Astrocyte (in vitro differentiated cells and primary cell): ENCODE data around the gene EYA2. TPM values are rescaled to one million over a fixed set of nuclear protein-coding genes. Genes with fewer than 3 reads are reported as not detected.

ENCODE experiments used
- DNase-seq: peaks from one replicate; pipeline ENCODE4 v3.0.0-alpha.2; 2010; ENCODE audit warnings: low read depth
- FAIRE-seq: peaks from 2 replicates; lab custom pipeline; 2011; peaks lifted over from hg19 to GRCh38; lab: Jason Lieb, UNC
- H2AFZ ChIP-seq: 2 replicates; pipeline ENCODE4 v1.6.0; 2012; ENCODE audit warnings: low read depth, low read length, inconsistent platforms
- H3K27ac ChIP-seq: 2 replicates; pipeline ENCODE4 v1.5.1; 2011; ENCODE audit warnings: low read depth, low read length, inconsistent platforms
- H3K27me3 ChIP-seq: 2 replicates; pipeline ENCODE4 v1.6.0; 2011; ENCODE audit warnings: low read length, inconsistent platforms; ENCODE audit not compliant: insufficient read depth
- H3K36me3 ChIP-seq: 2 replicates; pipeline ENCODE4 v1.5.1; 2011; ENCODE audit warnings: low read length, inconsistent platforms; ENCODE audit not compliant: insufficient read depth
- H3K4me1 ChIP-seq: 2 replicates; pipeline ENCODE4 v1.5.1; 2011; ENCODE audit warnings: low read length, inconsistent platforms; ENCODE audit not compliant: insufficient read depth
- H3K4me2 ChIP-seq: 2 replicates; pipeline ENCODE4 v1.6.0; 2012; ENCODE audit warnings: low read length, inconsistent platforms
- H3K4me3 ChIP-seq: 2 replicates; pipeline ENCODE4 v1.5.1; 2011; ENCODE audit warnings: low read depth, mild to moderate bottlenecking, low read length, inconsistent platforms; ENCODE audit not compliant: insufficient read depth
- H3K79me2 ChIP-seq: 2 replicates; pipeline ENCODE4 v1.6.0; 2012; ENCODE audit warnings: mild to moderate bottlenecking, low read length, inconsistent platforms; ENCODE audit not compliant: insufficient read depth
- H3K9ac ChIP-seq: 2 replicates; pipeline ENCODE4 v1.6.0; 2012; ENCODE audit warnings: mild to moderate bottlenecking, low read length, inconsistent platforms
- H3K9me3 ChIP-seq: 2 replicates; pipeline ENCODE4 v1.5.1; 2012; ENCODE audit warnings: low read depth, mild to moderate bottlenecking, low read length, inconsistent platforms; ENCODE audit not compliant: insufficient read depth
- H4K20me1 ChIP-seq: 2 replicates; pipeline ENCODE4 v1.6.0; 2012; ENCODE audit warnings: low read length, inconsistent platforms; ENCODE audit not compliant: insufficient read depth
- H3K27ac Mint-ChIP-seq: one replicate; pipeline ENCODE4 v1.8.0; 2021; ENCODE audit warnings: mild to moderate bottlenecking, mixed read lengths; ENCODE audit not compliant: unreplicated experiment
- H3K27me3 Mint-ChIP-seq: one replicate; pipeline ENCODE4 v1.8.0; 2021; ENCODE audit warnings: low read depth, mixed read lengths; ENCODE audit not compliant: unreplicated experiment
- H3K36me3 Mint-ChIP-seq: one replicate; pipeline ENCODE4 v1.8.0; 2021; ENCODE audit warnings: low read depth, mixed read lengths; ENCODE audit not compliant: unreplicated experiment
- H3K4me1 Mint-ChIP-seq: one replicate; pipeline ENCODE4 v1.8.0; 2021; ENCODE audit warnings: low read depth, mixed read lengths; ENCODE audit not compliant: unreplicated experiment
- H3K4me3 Mint-ChIP-seq: one replicate; pipeline ENCODE4 v1.8.0; 2021; ENCODE audit warnings: mild to moderate bottlenecking, moderate library complexity, mixed read lengths; ENCODE audit not compliant: unreplicated experiment
- H3K9me3 Mint-ChIP-seq: one replicate; pipeline ENCODE4 v1.8.0; 2021; ENCODE audit warnings: mild to moderate bottlenecking, mixed read lengths; ENCODE audit not compliant: unreplicated experiment
- EZH2 ChIP-seq: IDR thresholded peaks from 2 replicates; pipeline ENCODE4 v1.6.1; 2012; ENCODE audit warnings: mild to moderate bottlenecking, low read length, inconsistent platforms; ENCODE audit not compliant: insufficient read depth
- total RNA-seq: library from RNA; stranded (reverse); gene quantifications from 2 replicates; pipeline ENCODE4 v1.2.1, GENCODE V29; 2021
- TF ChIP-seq, protein P1 (sequence below): IDR thresholded peaks from 2 replicates; pipeline ENCODE4 v1.5.1; 2011; ENCODE audit warnings: low read depth, mild to moderate bottlenecking, inconsistent platforms, low read length, moderate library complexity; ENCODE audit not compliant: insufficient read depth

Gene EYA2
- total RNA-seq, 1 donor from 2014 or later: 1.5 TPM

- DNase-seq: no peak
- Histone ChIP-seq H3K9me3 (no peaks in the 10 kb centered on the region), H3K27ac (no peak overlapping the region), H3K4me3 (no peak overlapping the region), H3K36me3 (peaks cover 44% of the 10 kb centered on the region), H3K27me3 (no peaks in the 10 kb centered on the region), H3K4me1 (peaks cover 17% of the 10 kb centered on the region), H3K4me2 (no peak overlapping the region), H2AFZ (no peak overlapping the region), H3K9ac (no peak overlapping the region), H3K79me2 (no peaks in the 10 kb centered on the region), H4K20me1 (no peaks in the 10 kb centered on the region)
- H3K4me1 Mint-ChIP-seq: peaks cover 20% of the 10 kb centered on the region
- H3K9me3 Mint-ChIP-seq: no peaks in the 10 kb centered on the region
- no peak overlapping the region for H3K4me3 Mint-ChIP-seq
- FAIRE-seq: no peak
- H3K36me3 Mint-ChIP-seq: peaks cover 17% of the 10 kb centered on the region
- no peaks in the 10 kb centered on the region for H3K27me3 Mint-ChIP-seq
- TF ChIP-seq, protein P1, sequence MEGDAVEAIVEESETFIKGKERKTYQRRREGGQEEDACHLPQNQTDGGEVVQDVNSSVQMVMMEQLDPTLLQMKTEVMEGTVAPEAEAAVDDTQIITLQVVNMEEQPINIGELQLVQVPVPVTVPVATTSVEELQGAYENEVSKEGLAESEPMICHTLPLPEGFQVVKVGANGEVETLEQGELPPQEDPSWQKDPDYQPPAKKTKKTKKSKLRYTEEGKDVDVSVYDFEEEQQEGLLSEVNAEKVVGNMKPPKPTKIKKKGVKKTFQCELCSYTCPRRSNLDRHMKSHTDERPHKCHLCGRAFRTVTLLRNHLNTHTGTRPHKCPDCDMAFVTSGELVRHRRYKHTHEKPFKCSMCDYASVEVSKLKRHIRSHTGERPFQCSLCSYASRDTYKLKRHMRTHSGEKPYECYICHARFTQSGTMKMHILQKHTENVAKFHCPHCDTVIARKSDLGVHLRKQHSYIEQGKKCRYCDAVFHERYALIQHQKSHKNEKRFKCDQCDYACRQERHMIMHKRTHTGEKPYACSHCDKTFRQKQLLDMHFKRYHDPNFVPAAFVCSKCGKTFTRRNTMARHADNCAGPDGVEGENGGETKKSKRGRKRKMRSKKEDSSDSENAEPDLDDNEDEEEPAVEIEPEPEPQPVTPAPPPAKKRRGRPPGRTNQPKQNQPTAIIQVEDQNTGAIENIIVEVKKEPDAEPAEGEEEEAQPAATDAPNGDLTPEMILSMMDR: no peak
- TF ChIP-seq EZH2: no peak
- no peak overlapping the region for H3K27ac Mint-ChIP-seq
Observed at GRCh38 chr20:47227119-47227518, 332.5 kb downstream of the EYA2 start.

- Histone ChIP-seq H3K9me3 (no peaks in the 10 kb centered on the region), H3K4me1 (peaks cover 17% of the 10 kb centered on the region), H4K20me1 (no peaks in the 10 kb centered on the region), H3K27me3 (no peaks in the 10 kb centered on the region), H3K9ac (no peak overlapping the region), H3K4me2 (no peak overlapping the region), H3K36me3 (peaks cover 41% of the 10 kb centered on the region), H3K79me2 (no peaks in the 10 kb centered on the region), H2AFZ (no peak overlapping the region), H3K27ac (no peak overlapping the region), H3K4me3 (no peak overlapping the region)
- TF ChIP-seq EZH2: no peak
- TF ChIP-seq, protein P1: no peak
- H3K27me3 Mint-ChIP-seq: no peaks in the 10 kb centered on the region
- no peak overlapping the region for H3K4me3 Mint-ChIP-seq
- H3K36me3 Mint-ChIP-seq: peaks cover 14% of the 10 kb centered on the region
- FAIRE-seq (no peak), DNase-seq (no peak)
- no peaks in the 10 kb centered on the region for H3K9me3 Mint-ChIP-seq
- H3K4me1 Mint-ChIP-seq: peaks cover 20% of the 10 kb centered on the region
- H3K27ac Mint-ChIP-seq: no peak overlapping the region
Observed at GRCh38 chr20:47227576-47227975, 332.9 kb downstream of the EYA2 start.

GRCh38 chr20:47228654-47229053 is 334.0 kb downstream of the EYA2 start:
- H3K9ac ChIP-seq: no peak overlapping the region
- no peaks in the 10 kb centered on the region for H3K79me2 ChIP-seq
- H3K36me3 ChIP-seq: peaks cover 36% of the 10 kb centered on the region
- FAIRE-seq (no peak), DNase-seq (no peak)
- no peak for TF ChIP-seq EZH2
- TF ChIP-seq, protein P1: no peak
- Mint-ChIP-seq H3K9me3 (no peaks in the 10 kb centered on the region), H3K4me1 (peaks cover 20% of the 10 kb centered on the region), H3K36me3 (peaks cover 12% of the 10 kb centered on the region), H3K27me3 (no peaks in the 10 kb centered on the region), H3K27ac (no peak overlapping the region), H3K4me3 (no peak overlapping the region)
- no peaks in the 10 kb centered on the region for H4K20me1 ChIP-seq
- no peak overlapping the region for H3K4me2 ChIP-seq
- no peak overlapping the region for H3K4me3 ChIP-seq
- H2AFZ ChIP-seq: no peak overlapping the region
- no peaks in the 10 kb centered on the region for H3K27me3 ChIP-seq
- peaks cover 17% of the 10 kb centered on the region for H3K4me1 ChIP-seq
- H3K27ac ChIP-seq: no peak overlapping the region
- no peaks in the 10 kb centered on the region for H3K9me3 ChIP-seq
